Neural cell (in vitro differentiated cells): ENCODE data around the gene TGFBR2.

Source experiments
- EP300 ChIP-seq: fragments of 450-650 bp; conservative IDR thresholded peaks from 2 replicates; pipeline ENCODE4 v1.6.1; 2014; ENCODE audit warnings: antibody characterized with exemption, mild to moderate bottlenecking, moderate library complexity; ENCODE audit not compliant: poor library complexity, severe bottlenecking
- EZH2 ChIP-seq: fragments of 200-600, 300-800 bp; shearing (Covaris generic), sonication (generic); IDR thresholded peaks from 2 replicates; pipeline ENCODE4 v1.6.1; 2014; ENCODE audit warnings: antibody characterized with exemption, low read length, borderline replicate concordance, mild to moderate bottlenecking; ENCODE audit not compliant: insufficient read depth, poor library complexity, severe bottlenecking
- POLR2AphosphoS5 ChIP-seq: IDR thresholded peaks from 2 replicates; pipeline ENCODE4 v1.6.1; 2012
- RAD21 ChIP-seq: fragments of 450-650 bp; conservative IDR thresholded peaks from 2 replicates; pipeline ENCODE4 v1.6.1; 2014; ENCODE audit warnings: antibody characterized with exemption, mild to moderate bottlenecking, moderate library complexity
- SMC3 ChIP-seq: fragments of 450-650 bp; conservative IDR thresholded peaks from 2 replicates; pipeline ENCODE4 v1.6.1; 2014; ENCODE audit warnings: antibody characterized with exemption, mild to moderate bottlenecking, moderate library complexity; ENCODE audit not compliant: poor library complexity
- TAF1 ChIP-seq: IDR thresholded peaks from 2 replicates; pipeline ENCODE4 v1.6.1; 2012; ENCODE audit warnings: low read depth
- TF ChIP-seq, protein P1 (sequence below): fragments of 450-650 bp; IDR thresholded peaks from 2 replicates; pipeline ENCODE4 v1.5.1; 2014; ENCODE audit warnings: antibody characterized with exemption, mild to moderate bottlenecking, moderate library complexity; ENCODE audit not compliant: poor library complexity, severe bottlenecking
- TF ChIP-seq, protein P2 (sequence below): IDR thresholded peaks from 2 replicates; pipeline ENCODE4 v1.6.1; 2012; ENCODE audit warnings: borderline replicate concordance

GRCh38 chr3:30610702-30611368 is 4.4 kb downstream of the TGFBR2 start:
- TF ChIP-seq EP300, result no peak
- TF ChIP-seq, protein P1, sequence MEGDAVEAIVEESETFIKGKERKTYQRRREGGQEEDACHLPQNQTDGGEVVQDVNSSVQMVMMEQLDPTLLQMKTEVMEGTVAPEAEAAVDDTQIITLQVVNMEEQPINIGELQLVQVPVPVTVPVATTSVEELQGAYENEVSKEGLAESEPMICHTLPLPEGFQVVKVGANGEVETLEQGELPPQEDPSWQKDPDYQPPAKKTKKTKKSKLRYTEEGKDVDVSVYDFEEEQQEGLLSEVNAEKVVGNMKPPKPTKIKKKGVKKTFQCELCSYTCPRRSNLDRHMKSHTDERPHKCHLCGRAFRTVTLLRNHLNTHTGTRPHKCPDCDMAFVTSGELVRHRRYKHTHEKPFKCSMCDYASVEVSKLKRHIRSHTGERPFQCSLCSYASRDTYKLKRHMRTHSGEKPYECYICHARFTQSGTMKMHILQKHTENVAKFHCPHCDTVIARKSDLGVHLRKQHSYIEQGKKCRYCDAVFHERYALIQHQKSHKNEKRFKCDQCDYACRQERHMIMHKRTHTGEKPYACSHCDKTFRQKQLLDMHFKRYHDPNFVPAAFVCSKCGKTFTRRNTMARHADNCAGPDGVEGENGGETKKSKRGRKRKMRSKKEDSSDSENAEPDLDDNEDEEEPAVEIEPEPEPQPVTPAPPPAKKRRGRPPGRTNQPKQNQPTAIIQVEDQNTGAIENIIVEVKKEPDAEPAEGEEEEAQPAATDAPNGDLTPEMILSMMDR, result no peak
- no peak for TF ChIP-seq POLR2AphosphoS5
- TF ChIP-seq, protein P2, sequence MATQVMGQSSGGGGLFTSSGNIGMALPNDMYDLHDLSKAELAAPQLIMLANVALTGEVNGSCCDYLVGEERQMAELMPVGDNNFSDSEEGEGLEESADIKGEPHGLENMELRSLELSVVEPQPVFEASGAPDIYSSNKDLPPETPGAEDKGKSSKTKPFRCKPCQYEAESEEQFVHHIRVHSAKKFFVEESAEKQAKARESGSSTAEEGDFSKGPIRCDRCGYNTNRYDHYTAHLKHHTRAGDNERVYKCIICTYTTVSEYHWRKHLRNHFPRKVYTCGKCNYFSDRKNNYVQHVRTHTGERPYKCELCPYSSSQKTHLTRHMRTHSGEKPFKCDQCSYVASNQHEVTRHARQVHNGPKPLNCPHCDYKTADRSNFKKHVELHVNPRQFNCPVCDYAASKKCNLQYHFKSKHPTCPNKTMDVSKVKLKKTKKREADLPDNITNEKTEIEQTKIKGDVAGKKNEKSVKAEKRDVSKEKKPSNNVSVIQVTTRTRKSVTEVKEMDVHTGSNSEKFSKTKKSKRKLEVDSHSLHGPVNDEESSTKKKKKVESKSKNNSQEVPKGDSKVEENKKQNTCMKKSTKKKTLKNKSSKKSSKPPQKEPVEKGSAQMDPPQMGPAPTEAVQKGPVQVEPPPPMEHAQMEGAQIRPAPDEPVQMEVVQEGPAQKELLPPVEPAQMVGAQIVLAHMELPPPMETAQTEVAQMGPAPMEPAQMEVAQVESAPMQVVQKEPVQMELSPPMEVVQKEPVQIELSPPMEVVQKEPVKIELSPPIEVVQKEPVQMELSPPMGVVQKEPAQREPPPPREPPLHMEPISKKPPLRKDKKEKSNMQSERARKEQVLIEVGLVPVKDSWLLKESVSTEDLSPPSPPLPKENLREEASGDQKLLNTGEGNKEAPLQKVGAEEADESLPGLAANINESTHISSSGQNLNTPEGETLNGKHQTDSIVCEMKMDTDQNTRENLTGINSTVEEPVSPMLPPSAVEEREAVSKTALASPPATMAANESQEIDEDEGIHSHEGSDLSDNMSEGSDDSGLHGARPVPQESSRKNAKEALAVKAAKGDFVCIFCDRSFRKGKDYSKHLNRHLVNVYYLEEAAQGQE, result no peak
- TF ChIP-seq SMC3, result no peak
- no peak for TF ChIP-seq EZH2
- no peak for TF ChIP-seq TAF1
- TF ChIP-seq RAD21, result no peak
